K562 (cell line): ENCODE data around the gene ELSPBP1. TPM values are rescaled to one million over a fixed set of nuclear protein-coding genes. Genes with fewer than 3 reads are reported as not detected.
A peak's percentile ranks its signal among the peaks of the same experiment; 100 is the strongest.

Experiments
- ATAC-seq: fragments of 200-7000 bp; cut with Tn5 transposase; 3 replicates; pipeline ENCODE4 v1.9.1; 2020; ENCODE audit warnings: moderate library complexity
- BruUV-seq: library from RNA; stranded (reverse); fragments of 400-500 nt; replicated peaks from 2 replicates; lab custom pipeline; 2021; lab: Mats Ljungman, UMichigan
- CTCF ChIA-PET: fragments of 300-600 bp; formaldehyde crosslinking; extraction: SDS; loops from one replicate; lab custom pipeline; 2021; ENCODE audit warnings: low intra/inter-chr PET ratio; lab: Yijun Ruan, JAX
- POLR2A ChIA-PET: fragments of 300-600, 350-650 bp; sonication (Branson Sonifier 250); formaldehyde crosslinking; extraction: SDS; loops from one replicate; lab custom pipeline; 2021; ENCODE audit warnings: antibody characterized with exemption, inconsistent platforms; lab: Yijun Ruan, JAX
- DNase-seq, 4 experiments: peaks; one replicate each; pipeline versions ENCODE4 v3.0.0 to v3.0.0-alpha.2; 2011 to 2018; ENCODE audit warnings: low spot score in 3 of 4, mixed read lengths in 3 of 4; ENCODE audit errors: extremely low read depth in 1 of 4
- FAIRE-seq: peaks from 2 replicates; lab custom pipeline; 2011; peaks lifted over from hg19 to GRCh38; lab: Jason Lieb, UNC
- H2AFZ ChIP-seq: 2 replicates; pipeline ENCODE4 v1.6.0; 2011; ENCODE audit warnings: low read depth, low read length, control low read depth, inconsistent platforms
- H3K27ac ChIP-seq: fragments of 200-600 bp; 3 replicates; pipeline ENCODE4 v1.8.0; 2011; ENCODE audit warnings: low read depth, mild to moderate bottlenecking, control low read depth, inconsistent platforms, low read length, moderate library complexity, mixed read lengths; ENCODE audit errors: extremely low read depth
- H3K27me3 ChIP-seq, 2 experiments: fragments of 300-600 bp in 1 of 2; 2 replicates in 1 of 2; 3 replicates in 1 of 2; pipeline versions ENCODE4 v1.6.0 to v1.8.0; 2011; ENCODE audit warnings: inconsistent platforms in 2 of 2, low read length in 2 of 2, mild to moderate bottlenecking in 1 of 2, mixed read lengths in 1 of 2, moderate library complexity in 1 of 2; ENCODE audit not compliant: control insufficient read depth in 2 of 2, insufficient read depth in 2 of 2
- H3K36me3 ChIP-seq: fragments of 300-600 bp; 3 replicates; pipeline ENCODE4 v1.8.0; 2011; ENCODE audit warnings: mild to moderate bottlenecking, low read length, inconsistent platforms; ENCODE audit not compliant: control insufficient read depth, insufficient read depth
- H3K4me1 ChIP-seq, 2 experiments: fragments of 200-600 bp in 1 of 2; replicated peaks in 1 of 2; 2 replicates in 1 of 2; 3 replicates in 1 of 2; pipeline versions ENCODE4 v1.5.1 to v1.8.0; 2011; ENCODE audit warnings: inconsistent platforms in 2 of 2, low read length in 2 of 2, mild to moderate bottlenecking in 1 of 2, mixed read lengths in 1 of 2, moderate library complexity in 1 of 2; ENCODE audit not compliant: control insufficient read depth in 2 of 2, insufficient read depth in 2 of 2
- H3K4me2 ChIP-seq: 2 replicates; pipeline ENCODE4 v1.6.1; 2011; ENCODE audit warnings: low read length, control low read depth, inconsistent platforms, mixed read lengths; ENCODE audit not compliant: insufficient read depth
- H3K4me3 ChIP-seq: fragments of 200-600 bp; sonication (generic), shearing (Covaris generic); 2 replicates; pipeline ENCODE4 v1.5.1; 2016; ENCODE audit warnings: control low read depth, inconsistent platforms
- H3K79me2 ChIP-seq: fragments of 200-600 bp; 3 replicates; pipeline ENCODE4 v1.8.0; 2011; ENCODE audit warnings: low read length, inconsistent platforms; ENCODE audit not compliant: control insufficient read depth, insufficient read depth
- H3K9ac ChIP-seq, 2 experiments: 2 replicates each; pipeline versions ENCODE4 v1.6.0 to v1.6.1; 2011; ENCODE audit warnings: low read depth in 2 of 2, low read length in 2 of 2, control low read depth in 1 of 2, inconsistent platforms in 1 of 2, mild to moderate bottlenecking in 1 of 2, mixed read lengths in 1 of 2; ENCODE audit not compliant: insufficient read depth in 1 of 2
- H3K9me1 ChIP-seq: one replicate; pipeline ENCODE4 v1.6.0; 2011; ENCODE audit warnings: inconsistent platforms, mild to moderate bottlenecking, low read length, moderate library complexity; ENCODE audit not compliant: control insufficient read depth, insufficient read depth
- H3K9me3 ChIP-seq: replicated peaks from 2 replicates; pipeline ENCODE4 v1.5.1; 2011; ENCODE audit warnings: low read depth, low read length, inconsistent platforms; ENCODE audit not compliant: control insufficient read depth, insufficient read depth
- H4K20me1 ChIP-seq: replicated peaks from 2 replicates; pipeline ENCODE4 v1.6.1; 2011; ENCODE audit warnings: low read length, inconsistent platforms, mixed read lengths; ENCODE audit not compliant: control insufficient read depth, insufficient read depth
- CXXC5 ChIP-seq: fragments of 250-450 bp; sonication (Bioruptor Pico); IDR thresholded peaks from 2 replicates; pipeline ENCODE4 v1.8.0; 2022; ENCODE audit warnings: inconsistent platforms, mild to moderate bottlenecking, moderate library complexity
- HMGN3 ChIP-seq: IDR thresholded peaks from 2 replicates; pipeline ENCODE4 v1.6.1; 2011; ENCODE audit warnings: borderline replicate concordance, low read depth, mild to moderate bottlenecking, mixed read lengths, low read length; ENCODE audit not compliant: insufficient read length; ENCODE audit errors: extremely low read depth
- L3MBTL2 ChIP-seq: fragments of 450-650 bp; IDR thresholded peaks from 2 replicates; pipeline ENCODE4 v1.6.1; 2016; ENCODE audit warnings: mild to moderate bottlenecking, moderate library complexity
- NRF1 ChIP-seq, 2 experiments: fragments of 450-650 bp; IDR thresholded peaks in 1 of 2; conservative IDR thresholded peaks in 1 of 2; 2 replicates each; pipeline ENCODE4 v1.6.1; 2014; ENCODE audit warnings: mild to moderate bottlenecking in 2 of 2
- TAL1 ChIP-seq: fragments of 450-650 bp; IDR thresholded peaks from 2 replicates; pipeline ENCODE4 v1.6.1; 2016; ENCODE audit warnings: mild to moderate bottlenecking
- WGBS: fragments of 100-300 bp; shearing (Covaris generic); methylation state at CpG from one replicate; pipeline ENCODE4 v1.1.6; 2016; ENCODE audit warnings: low coverage, mixed read lengths; ENCODE audit not compliant: insufficient coverage; ENCODE audit errors: missing lambda C conversion rate; 5-methylcytosine and 5-hydroxymethylcytosine counted together
- in situ Hi-C: fragments of 300-500 bp; cut with MboI; formaldehyde crosslinking; loops from 4 replicates; pipeline ENCODE4 v1.15.0; 2018; ENCODE audit warnings: inconsistent platforms, mixed read lengths
- intact Hi-C: fragments of 100-400 bp; cut with micrococcal nuclease; formaldehyde crosslinking; loops from 2 replicates; pipeline ENCODE4 v1.14.2; 2022
- polyA plus RNA-seq, 8 experiments: library from polyadenylated mRNA; depleted of rRNA in 4 of 8; stranded (reverse) in 5 of 8; unstranded in 3 of 8; fragments of >200 nt; fragmentation: Nextera tagmentation in 2 of 8; fragmentation: Illumina TruSeq in 1 of 8; extraction: Ambion mirVana in 2 of 8; extraction: Trizol in 1 of 8; gene quantifications; 2 replicates each; pipeline versions ENCODE4 v1.2.1 to v1.2.3, GENCODE V29; 2011 to 2014; ENCODE audit warnings: inconsistent platforms in 1 of 8, missing spikeins in 1 of 8
- total RNA-seq, 7 experiments: library from RNA; depleted of rRNA in 6 of 7; stranded (reverse); fragments of >200 nt in 6 of 7; fragmentation: Illumina TruSeq in 2 of 7; extraction: Trizol in 2 of 7; gene quantifications; 2 replicates each; pipeline versions ENCODE4 v1.2.1 to v1.2.3, GENCODE V29; 2011 to 2021; ENCODE audit warnings: low replicate concordance in 1 of 7
- TF ChIP-seq, protein P1 (sequence below): fragments of 450-650 bp; IDR thresholded peaks from 2 replicates; pipeline ENCODE4 v1.6.1; 2016; ENCODE audit warnings: mild to moderate bottlenecking, moderate library complexity
- TF ChIP-seq, protein P2 (sequence below): fragments of 450-650 bp; IDR thresholded peaks from 2 replicates; pipeline ENCODE4 v1.6.1; 2016; ENCODE audit warnings: antibody characterized with exemption

Gene ELSPBP1
- total and polyA plus RNA-seq, 9 of the 15 experiments (the other 6 are each of a cell fraction or from before 2014, with no cell fraction given): not detected

DNA sequence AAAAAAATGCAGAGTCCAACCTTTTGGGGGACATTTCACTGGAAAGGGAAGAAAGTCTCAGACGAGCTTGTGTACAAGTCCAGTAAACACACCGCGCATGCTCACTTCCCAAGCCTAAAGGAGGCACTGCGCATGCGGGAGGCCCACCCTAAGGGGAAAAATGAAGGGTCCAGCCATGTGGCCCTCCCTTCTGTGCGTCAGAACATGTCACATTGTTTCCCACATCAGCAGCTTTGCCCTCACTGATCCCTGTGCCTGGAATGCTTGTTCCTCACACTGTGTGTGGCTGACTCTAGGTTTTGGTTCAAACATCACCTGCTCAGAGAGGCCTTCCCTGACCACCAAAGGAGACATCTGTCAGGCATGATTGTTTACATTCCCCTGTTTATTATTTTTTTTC is 4.4 kb downstream of the ELSPBP1 start:
- DNase-seq: peak; percentile 29 to 46 (median 37)
- Histone ChIP-seq H4K20me1 (no peaks in the 10 kb centered on the region), H3K27me3 (peaks cover 0 to 5% of the 10 kb centered on the region in 2 experiments; a peak in 1 of 5 replicates), H3K9ac (no peak overlapping the region; a peak in 1 of 4 replicates), H3K36me3 (no peaks in the 10 kb centered on the region), H3K4me3 (peak overlapping the region; percentile 25), H2AFZ (peak overlapping the region; percentile 88), H3K79me2 (no peaks in the 10 kb centered on the region), H3K9me1 (no peaks in the 10 kb centered on the region), H3K4me1 (peaks cover 0 to 4% of the 10 kb centered on the region in 2 experiments; a peak in 2 of 5 replicates), H3K9me3 (no peaks in the 10 kb centered on the region), H3K4me2 (peak overlapping the region; percentile 52), H3K27ac (no peak overlapping the region; the same call in 2 of the 3 replicates)
- in situ Hi-C loops: no loop called here
- CTCF ChIA-PET: no interaction called here
- TF ChIP-seq CXXC5 (CRISPR knock-in tag) (0 out of 2 replicates have a peak, but pooled peaks have one; percentile 2), HMGN3 (no peak), L3MBTL2 (peak; percentile 42; the same call in 1 of the 2 replicates), NRF1 (conservative IDR thresholded peaks at IDR 0.05 in 1 of 2, IDR thresholded peaks at IDR 0.05 in 1 of 2) (peak; percentile 91 to 92), TAL1 (no peak)
- TF ChIP-seq, protein P1, sequence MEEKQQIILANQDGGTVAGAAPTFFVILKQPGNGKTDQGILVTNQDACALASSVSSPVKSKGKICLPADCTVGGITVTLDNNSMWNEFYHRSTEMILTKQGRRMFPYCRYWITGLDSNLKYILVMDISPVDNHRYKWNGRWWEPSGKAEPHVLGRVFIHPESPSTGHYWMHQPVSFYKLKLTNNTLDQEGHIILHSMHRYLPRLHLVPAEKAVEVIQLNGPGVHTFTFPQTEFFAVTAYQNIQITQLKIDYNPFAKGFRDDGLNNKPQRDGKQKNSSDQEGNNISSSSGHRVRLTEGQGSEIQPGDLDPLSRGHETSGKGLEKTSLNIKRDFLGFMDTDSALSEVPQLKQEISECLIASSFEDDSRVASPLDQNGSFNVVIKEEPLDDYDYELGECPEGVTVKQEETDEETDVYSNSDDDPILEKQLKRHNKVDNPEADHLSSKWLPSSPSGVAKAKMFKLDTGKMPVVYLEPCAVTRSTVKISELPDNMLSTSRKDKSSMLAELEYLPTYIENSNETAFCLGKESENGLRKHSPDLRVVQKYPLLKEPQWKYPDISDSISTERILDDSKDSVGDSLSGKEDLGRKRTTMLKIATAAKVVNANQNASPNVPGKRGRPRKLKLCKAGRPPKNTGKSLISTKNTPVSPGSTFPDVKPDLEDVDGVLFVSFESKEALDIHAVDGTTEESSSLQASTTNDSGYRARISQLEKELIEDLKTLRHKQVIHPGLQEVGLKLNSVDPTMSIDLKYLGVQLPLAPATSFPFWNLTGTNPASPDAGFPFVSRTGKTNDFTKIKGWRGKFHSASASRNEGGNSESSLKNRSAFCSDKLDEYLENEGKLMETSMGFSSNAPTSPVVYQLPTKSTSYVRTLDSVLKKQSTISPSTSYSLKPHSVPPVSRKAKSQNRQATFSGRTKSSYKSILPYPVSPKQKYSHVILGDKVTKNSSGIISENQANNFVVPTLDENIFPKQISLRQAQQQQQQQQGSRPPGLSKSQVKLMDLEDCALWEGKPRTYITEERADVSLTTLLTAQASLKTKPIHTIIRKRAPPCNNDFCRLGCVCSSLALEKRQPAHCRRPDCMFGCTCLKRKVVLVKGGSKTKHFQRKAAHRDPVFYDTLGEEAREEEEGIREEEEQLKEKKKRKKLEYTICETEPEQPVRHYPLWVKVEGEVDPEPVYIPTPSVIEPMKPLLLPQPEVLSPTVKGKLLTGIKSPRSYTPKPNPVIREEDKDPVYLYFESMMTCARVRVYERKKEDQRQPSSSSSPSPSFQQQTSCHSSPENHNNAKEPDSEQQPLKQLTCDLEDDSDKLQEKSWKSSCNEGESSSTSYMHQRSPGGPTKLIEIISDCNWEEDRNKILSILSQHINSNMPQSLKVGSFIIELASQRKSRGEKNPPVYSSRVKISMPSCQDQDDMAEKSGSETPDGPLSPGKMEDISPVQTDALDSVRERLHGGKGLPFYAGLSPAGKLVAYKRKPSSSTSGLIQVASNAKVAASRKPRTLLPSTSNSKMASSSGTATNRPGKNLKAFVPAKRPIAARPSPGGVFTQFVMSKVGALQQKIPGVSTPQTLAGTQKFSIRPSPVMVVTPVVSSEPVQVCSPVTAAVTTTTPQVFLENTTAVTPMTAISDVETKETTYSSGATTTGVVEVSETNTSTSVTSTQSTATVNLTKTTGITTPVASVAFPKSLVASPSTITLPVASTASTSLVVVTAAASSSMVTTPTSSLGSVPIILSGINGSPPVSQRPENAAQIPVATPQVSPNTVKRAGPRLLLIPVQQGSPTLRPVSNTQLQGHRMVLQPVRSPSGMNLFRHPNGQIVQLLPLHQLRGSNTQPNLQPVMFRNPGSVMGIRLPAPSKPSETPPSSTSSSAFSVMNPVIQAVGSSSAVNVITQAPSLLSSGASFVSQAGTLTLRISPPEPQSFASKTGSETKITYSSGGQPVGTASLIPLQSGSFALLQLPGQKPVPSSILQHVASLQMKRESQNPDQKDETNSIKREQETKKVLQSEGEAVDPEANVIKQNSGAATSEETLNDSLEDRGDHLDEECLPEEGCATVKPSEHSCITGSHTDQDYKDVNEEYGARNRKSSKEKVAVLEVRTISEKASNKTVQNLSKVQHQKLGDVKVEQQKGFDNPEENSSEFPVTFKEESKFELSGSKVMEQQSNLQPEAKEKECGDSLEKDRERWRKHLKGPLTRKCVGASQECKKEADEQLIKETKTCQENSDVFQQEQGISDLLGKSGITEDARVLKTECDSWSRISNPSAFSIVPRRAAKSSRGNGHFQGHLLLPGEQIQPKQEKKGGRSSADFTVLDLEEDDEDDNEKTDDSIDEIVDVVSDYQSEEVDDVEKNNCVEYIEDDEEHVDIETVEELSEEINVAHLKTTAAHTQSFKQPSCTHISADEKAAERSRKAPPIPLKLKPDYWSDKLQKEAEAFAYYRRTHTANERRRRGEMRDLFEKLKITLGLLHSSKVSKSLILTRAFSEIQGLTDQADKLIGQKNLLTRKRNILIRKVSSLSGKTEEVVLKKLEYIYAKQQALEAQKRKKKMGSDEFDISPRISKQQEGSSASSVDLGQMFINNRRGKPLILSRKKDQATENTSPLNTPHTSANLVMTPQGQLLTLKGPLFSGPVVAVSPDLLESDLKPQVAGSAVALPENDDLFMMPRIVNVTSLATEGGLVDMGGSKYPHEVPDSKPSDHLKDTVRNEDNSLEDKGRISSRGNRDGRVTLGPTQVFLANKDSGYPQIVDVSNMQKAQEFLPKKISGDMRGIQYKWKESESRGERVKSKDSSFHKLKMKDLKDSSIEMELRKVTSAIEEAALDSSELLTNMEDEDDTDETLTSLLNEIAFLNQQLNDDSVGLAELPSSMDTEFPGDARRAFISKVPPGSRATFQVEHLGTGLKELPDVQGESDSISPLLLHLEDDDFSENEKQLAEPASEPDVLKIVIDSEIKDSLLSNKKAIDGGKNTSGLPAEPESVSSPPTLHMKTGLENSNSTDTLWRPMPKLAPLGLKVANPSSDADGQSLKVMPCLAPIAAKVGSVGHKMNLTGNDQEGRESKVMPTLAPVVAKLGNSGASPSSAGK: peak; percentile 54; the same call in 1 of the 2 replicates
- TF ChIP-seq, protein P2, sequence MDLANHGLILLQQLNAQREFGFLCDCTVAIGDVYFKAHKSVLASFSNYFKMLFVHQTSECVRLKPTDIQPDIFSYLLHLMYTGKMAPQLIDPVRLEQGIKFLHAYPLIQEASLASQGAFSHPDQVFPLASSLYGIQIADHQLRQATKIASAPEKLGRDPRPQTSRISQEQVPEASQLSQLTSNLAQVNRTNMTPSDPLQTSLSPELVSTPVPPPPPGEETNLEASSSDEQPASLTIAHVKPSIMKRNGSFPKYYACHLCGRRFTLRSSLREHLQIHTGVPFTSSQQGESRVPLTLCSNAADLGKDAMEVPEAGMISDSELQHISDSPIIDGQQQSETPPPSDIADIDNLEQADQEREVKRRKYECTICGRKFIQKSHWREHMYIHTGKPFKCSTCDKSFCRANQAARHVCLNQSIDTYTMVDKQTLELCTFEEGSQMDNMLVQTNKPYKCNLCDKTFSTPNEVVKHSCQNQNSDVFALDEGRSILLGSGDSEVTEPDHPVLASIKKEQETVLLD: 0 out of 2 replicates have a peak, but pooled peaks have one; percentile 19
- intact Hi-C loops: no loop called here
- WGBS: 24% methylated on average over 6 of the region's 6 CpGs
- BruUV-seq: no TSS peak
- POLR2A ChIA-PET: interaction anchor here (1.0 kb wide), 1 partner anchor 11 kb away, joined by 5 read pairs; no protein-coding TSS in a partner anchor
- FAIRE-seq: no peak
- ATAC-seq: peak; percentile 72
